HEK293T (cell line): ENCODE results near the gene ICOSLG.
"Not testable (repeated sequence)": the region's sequence is repeated elsewhere in the genome, so short reads cannot be mapped to it uniquely, and the experiment has no call there.

Source experiments
- ARNT ChIP-seq: fragments of 450-650 bp; IDR thresholded peaks from 2 replicates; pipeline ENCODE4 v1.6.1; 2017; ENCODE audit warnings: mild to moderate bottlenecking
- BHLHE40 ChIP-seq: fragments of 450-650 bp; IDR thresholded peaks from 2 replicates; pipeline ENCODE4 v1.6.1; 2016; ENCODE audit warnings: mild to moderate bottlenecking, moderate library complexity, borderline replicate concordance
- CTBP1 ChIP-seq: fragments of 450-650 bp; IDR thresholded peaks from 2 replicates; pipeline ENCODE4 v1.6.1; 2016; ENCODE audit warnings: borderline replicate concordance
- FOXA1 ChIP-seq: fragments of 450-650 bp; IDR thresholded peaks from 2 replicates; pipeline ENCODE4 v1.6.1; 2016; ENCODE audit warnings: mild to moderate bottlenecking
- FOXK2 ChIP-seq: fragments of 450-650 bp; IDR thresholded peaks from 2 replicates; pipeline ENCODE4 v1.6.1; 2016; ENCODE audit warnings: mild to moderate bottlenecking
- FOXM1 ChIP-seq: fragments of 450-650 bp; IDR thresholded peaks from 2 replicates; pipeline ENCODE4 v1.6.1; 2017; ENCODE audit warnings: mild to moderate bottlenecking, borderline replicate concordance
- HDGF ChIP-seq: fragments of 450-650 bp; IDR thresholded peaks from 2 replicates; pipeline ENCODE4 v1.6.1; 2017; ENCODE audit warnings: antibody characterized with exemption, borderline replicate concordance
- L3MBTL2 ChIP-seq: fragments of 450-650 bp; conservative IDR thresholded peaks from 2 replicates; pipeline ENCODE4 v1.6.1; 2016; ENCODE audit warnings: mild to moderate bottlenecking
- LEF1 ChIP-seq: fragments of 450-650 bp; IDR thresholded peaks from 2 replicates; pipeline ENCODE4 v1.6.1; 2017; ENCODE audit warnings: mild to moderate bottlenecking, borderline replicate concordance
- PKNOX1 ChIP-seq: fragments of 450-650 bp; IDR thresholded peaks from 2 replicates; pipeline ENCODE4 v1.6.1; 2016
- SP1 ChIP-seq: fragments of 450-650 bp; IDR thresholded peaks from 2 replicates; pipeline ENCODE4 v1.6.1; 2017
- SUZ12 ChIP-seq: fragments of 450-650 bp; IDR thresholded peaks from 2 replicates; pipeline ENCODE4 v1.6.1; 2016; ENCODE audit warnings: mild to moderate bottlenecking
- TARDBP ChIP-seq: fragments of 450-650 bp; IDR thresholded peaks from 2 replicates; pipeline ENCODE4 v1.6.1; 2016
- ZNF384 ChIP-seq: fragments of 450-650 bp; IDR thresholded peaks from 2 replicates; pipeline ENCODE4 v1.6.1; 2016

DNA sequence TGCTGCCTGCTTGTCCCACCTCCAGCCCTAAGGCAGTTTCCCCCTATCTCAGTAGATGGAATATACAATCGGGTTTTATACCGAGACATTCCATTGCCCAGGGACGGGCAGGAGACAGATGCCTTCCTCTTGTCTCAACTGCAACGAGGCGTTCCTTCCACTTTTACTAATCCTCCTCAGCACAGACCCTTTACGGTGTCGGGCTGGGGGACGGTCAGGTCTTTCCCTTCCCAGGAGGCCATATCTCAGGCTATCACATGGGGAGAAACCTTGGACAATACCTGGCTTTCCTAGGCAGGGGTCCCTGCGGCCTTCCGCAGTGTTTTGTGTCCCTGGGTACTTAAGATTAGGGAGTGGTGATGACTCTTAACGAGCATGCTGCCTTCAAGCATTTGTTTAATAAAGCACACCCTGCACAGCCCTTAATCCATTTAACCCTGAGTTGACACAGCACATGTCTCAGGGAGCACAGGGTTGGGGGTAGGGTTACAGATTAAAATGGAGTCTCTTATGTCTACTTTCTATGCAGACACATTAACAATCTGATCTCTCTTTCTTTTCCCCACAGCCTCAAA, 42.6 kb upstream of the ICOSLG start:
- TF ChIP-seq SP1, TARDBP, FOXM1, L3MBTL2, LEF1, PKNOX1, ZNF384, HDGF, FOXA1, SUZ12, BHLHE40, CTBP1, ARNT, FOXK2: not testable (repeated sequence)
